HG03039 (cell line): ENCODE results near the gene CCT7.

ENCODE experiments used
- ATAC-seq: cut with Tn5 transposase; IDR thresholded peaks from one replicate; pipeline ENCODE4 v1.9.1; 2021; ENCODE audit warnings: mild to moderate bottlenecking, moderate library complexity; ENCODE audit not compliant: unreplicated experiment

Gene CCT7

DNA sequence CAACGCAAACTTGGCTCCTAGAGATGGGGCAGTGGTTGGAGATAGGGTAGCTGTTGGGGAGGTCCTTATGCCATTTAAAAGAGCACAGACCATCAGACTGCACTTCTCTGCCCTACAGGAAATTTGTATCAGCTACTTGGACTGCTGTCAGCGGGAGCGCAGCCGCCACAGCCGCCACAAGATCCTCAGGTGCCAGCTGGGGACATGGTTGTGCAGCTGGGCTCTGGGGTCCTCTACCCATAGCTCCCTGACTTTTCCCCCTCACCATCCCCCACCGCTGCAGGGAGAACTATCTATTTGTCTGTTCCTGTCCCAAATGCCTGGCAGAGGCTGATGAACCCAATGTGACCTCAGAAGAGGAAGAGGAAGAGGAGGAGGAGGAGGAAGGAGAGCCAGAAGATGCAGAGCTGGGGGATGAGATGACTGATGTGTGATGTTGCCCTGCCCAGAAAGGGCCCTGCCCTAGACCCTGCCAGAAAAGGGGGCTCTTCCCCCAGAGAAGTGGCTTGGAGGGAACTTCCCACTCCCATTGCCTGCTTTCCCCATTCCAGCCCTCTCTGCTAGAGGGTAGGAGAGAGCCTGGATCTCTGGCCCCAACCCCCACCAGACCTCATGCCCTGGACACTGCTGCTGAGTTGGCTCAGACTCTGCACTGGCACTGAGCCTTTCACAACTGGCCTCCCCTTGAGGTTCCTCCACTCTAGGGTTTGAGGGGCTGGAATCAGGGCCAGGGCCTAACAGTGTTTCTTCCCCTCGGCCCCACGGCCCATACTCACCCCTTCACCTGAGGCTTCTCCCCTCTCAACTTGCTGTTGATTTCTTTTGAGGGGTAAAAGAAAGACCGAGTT is 8.4 kb upstream of the CCT7 start:
- ATAC-seq: no peak

DNA sequence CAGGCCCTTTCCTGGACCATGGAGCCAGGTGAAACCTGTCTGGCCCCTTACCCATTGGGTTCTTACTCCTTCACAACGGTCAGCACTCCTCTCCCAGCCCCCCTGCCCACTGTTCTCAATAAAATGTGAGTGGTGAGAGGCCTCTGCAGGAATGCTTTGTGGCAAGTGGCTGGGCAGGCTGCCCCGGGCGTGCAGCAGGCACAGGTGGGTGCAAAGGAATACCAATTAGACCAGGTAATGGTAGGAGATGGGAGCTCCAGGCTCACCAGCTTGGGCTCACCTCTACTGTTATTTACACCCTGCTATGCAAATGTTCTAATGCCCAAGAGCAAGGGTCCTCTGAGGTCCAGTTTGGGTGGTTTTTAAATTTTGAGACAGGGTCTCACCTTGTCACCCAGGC is 7.0 kb upstream of the CCT7 start:
- ATAC-seq: no peak

GRCh38 chr2:73228631-73229030 is 5.5 kb upstream of the CCT7 start:
- no peak for ATAC-seq

- no peak for ATAC-seq
Observed at GRCh38 chr2:73232403-73233153, 1.5 kb upstream of the CCT7 start.

DNA sequence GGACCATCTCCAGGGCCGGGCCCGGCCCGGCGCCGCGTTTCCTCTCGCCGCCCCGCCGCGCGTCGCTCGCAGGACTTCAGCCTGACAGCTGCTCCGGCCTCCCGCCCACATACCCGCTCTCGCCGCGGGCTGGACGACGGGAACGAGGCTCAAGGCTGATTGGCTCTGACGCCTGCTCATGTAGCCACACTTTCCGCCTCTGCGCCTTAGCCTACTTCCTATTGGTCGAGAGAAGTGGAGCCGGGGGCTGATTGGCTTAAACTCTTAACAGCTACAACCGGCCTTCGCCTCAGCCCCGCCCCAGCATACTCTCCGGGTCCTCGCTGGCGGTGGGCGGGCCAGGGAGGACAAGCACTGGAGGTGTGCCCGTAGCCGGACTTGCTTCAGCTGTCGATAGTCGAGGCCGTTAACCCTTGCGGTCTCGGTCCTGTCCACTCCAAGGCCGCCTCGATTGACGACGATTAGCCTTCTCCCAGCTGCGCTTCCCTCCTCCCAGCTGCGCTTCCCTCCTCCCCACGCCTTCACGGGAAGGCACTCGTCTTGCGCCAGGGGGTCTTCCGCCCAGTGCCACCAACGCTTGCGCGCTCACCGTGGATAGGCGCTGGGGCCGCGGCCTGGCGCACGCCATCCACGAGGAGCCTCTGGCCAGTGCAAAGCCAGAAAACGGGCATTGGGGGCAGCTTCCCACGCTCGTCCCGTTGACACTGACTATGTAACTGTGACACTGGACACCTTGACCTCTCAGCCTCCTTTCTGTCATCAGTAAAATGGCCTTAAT is 765 bp upstream of the CCT7 start, which contains the start of gene PRADC1:
Gene PRADC1, minus strand, starts transcription at position 86 of the 778 bp plus-strand sequence. Its CDS starts 79 bp downstream, at position 7.
- ATAC-seq: peak; percentile 91

DNA sequence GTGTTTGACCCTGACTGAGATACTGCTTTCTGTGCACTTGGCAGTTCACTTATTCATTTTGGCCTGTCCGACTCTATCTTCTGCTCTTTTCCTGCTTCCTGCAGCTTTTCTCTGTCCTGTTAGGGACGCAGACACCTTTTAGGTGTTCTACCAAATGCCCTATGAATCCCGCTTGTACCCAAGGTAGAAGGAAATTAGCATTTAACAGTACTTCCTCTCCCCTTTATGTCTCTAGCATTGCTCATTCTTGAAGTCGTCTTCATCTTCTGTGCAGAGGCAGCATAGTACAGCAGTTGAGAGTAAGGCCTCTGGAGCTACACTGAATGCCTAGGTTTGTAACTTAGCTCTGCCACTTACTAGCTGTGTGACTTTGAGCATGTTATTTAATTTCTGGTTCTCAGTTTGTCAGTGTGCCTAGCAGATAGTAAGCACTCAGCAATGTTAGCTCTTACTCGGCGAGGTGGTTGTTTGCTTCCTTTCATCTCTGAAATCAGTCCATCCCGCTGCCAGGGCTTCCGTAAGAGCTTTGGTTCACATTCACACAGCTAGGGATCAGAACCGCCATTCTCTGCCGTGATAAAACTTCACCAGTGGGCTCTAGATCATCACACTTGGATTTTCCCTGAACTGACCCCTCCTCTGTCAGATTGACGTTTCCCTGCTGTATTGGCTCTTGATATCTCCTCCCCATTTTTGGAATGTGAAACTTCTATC is 1.4 kb downstream of the CCT7 start:
- no peak for ATAC-seq

DNA sequence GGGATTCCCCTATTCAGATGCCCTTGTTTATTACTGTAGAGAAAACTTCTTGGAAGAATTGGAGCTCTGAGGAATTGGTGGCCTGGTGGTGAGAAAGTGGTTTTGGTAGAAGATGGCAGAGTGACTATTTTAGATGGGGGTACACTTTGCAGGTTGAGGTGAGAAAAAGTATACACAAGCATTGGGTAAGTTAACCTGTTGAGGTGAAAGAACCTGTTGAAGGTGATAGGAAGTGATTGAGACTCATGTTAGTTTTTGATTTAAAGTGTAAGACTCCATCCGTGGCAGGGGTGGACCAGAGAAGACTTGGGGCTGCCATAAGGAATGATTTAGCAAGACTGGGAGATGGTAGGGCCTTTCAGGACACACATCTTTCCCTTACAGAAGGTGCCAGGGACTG is 3.1 kb downstream of the CCT7 start:
- ATAC-seq: no peak

DNA sequence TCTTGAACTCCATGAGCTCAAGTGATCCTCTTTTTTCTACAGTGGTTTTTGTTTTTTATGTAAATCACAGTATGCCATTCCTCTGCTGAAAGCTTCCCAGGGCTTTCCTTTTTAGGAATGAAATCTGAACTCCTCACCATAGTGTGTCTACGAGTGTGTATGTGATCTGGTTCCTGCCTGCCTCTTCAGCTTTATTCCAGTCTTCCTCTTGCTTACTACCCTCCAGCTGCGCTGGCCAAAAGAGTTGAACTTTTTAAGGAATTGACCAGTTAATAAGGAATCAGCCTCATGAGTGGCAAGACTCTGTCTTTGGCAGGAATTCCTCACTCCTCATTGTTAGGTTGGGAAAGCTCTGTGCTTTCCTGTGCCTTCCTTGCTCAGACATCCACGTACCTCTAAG is 4.0 kb downstream of the CCT7 start:
- no peak for ATAC-seq

DNA sequence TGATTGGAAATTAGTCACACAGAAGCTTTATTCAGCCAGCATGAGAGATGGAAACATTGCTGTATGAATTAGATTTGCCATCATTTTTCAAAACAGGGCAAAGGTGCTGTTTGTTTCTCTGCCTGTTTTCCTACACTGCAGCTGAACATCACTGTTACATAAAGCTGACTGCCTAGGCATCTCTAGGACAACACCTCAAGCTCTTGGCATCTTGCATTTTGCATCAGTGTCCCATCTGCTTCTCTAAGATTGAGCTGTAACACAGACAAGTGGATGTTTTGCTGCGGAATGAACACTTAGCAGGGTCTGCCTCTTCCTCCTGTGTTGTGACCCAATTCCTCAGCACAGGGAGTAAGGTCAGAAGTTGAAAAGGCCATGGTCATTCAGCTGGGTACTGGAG is 4.9 kb downstream of the CCT7 start:
- no peak for ATAC-seq

- no peak for ATAC-seq
Observed at GRCh38 chr2:73239776-73240175, 5.7 kb downstream of the CCT7 start.

GRCh38 chr2:73243884-73244570 is 9.9 kb downstream of the CCT7 start:
- no peak for ATAC-seq

- no peak for ATAC-seq
Observed at GRCh38 chr2:73244580-73244979, 10.5 kb downstream of the CCT7 start.

DNA sequence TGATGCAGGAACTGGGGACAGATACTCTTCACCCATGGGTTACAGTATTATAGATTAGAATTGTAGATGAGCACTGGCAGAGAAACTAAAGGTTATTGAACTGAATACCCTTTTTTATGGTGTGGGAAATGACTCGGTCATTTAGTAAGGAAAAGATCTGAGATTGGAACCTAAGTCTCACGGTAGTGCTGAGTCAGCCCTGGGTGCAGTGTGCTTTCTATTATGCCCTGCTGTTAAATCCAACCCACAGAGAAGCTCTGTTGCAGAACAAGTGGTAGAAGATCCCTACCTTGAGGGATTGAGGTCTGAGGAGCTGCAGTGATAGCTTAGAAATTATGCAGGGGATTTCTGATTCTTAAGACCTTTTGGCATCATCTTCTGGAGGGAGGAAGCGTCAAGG is 12.7 kb downstream of the CCT7 start:
- no peak for ATAC-seq

DNA sequence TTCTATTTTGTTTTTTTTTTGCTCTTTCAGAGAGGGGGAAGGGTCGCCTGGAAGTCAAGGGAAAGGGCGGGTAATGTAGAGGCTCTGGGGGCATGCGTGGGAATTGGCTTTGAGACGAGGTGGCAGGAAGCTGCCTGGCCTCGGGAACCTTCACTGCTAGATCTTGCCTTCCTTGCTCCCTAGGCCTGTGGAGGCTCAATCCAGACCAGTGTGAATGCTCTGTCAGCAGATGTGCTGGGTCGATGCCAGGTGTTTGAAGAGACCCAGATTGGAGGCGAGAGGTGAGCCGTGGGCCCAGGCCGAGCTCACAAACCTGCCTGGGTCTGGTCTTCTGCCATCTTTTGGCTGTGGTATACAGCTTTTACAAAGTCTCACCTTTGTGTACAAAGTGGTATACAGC is 15.5 kb downstream of the CCT7 start:
- ATAC-seq: no peak

GRCh38 chr2:73250872-73251846 is 17.1 kb downstream of the CCT7 start:
- ATAC-seq: no peak

DNA sequence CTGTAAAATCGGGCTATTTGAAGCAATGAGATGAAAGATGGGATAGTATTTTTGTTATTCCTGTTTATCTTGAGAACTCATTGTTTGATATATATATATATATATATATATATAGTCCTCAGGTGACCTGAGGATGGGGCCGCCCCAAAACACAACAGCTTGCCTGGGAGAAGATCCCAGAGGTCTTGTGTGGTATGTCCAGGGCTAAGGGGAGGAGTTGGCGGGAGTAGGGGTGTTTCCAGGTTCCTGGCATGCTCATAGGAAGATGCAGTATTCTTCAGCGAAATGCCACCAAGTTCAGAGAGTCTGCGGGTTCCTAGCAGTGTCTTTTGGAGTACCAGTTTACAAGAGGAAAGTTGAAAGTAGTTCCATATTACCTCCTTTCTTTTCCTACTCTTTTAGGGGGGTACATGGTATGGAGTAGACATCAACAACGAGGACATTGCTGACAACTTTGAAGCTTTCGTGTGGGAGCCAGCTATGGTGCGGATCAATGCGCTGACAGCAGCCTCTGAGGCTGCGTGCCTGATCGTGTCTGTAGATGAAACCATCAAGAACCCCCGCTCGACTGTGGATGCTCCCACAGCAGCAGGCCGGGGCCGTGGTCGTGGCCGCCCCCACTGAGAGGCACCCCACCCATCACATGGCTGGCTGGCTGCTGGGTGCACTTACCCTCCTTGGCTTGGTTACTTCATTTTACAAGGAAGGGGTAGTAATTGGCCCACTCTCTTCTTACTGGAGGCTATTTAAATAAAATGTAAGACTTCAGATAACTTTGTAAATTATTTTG is 18.3 kb downstream of the CCT7 start:
- ATAC-seq: no peak

- no peak for ATAC-seq
Observed at GRCh38 chr2:73253400-73253799, 19.3 kb downstream of the CCT7 start.

- no peak for ATAC-seq
Observed at GRCh38 chr2:73253901-73254300, 19.8 kb downstream of the CCT7 start.
